Measurements from ENCODE around the gene TYK2. TPM values are rescaled to one million over a fixed set of nuclear protein-coding genes. Genes with fewer than 3 reads are reported as not detected.
"Not testable (repeated sequence)": the region's sequence is repeated elsewhere in the genome, so short reads cannot be mapped to it uniquely, and the experiment has no call there.

Gene TYK2
- total and polyA plus RNA-seq, 2 of the 13 experiments (the other 11 are each of a cell fraction or from before 2014, with no cell fraction given) = 38.8 to 60.1 TPM

DNA sequence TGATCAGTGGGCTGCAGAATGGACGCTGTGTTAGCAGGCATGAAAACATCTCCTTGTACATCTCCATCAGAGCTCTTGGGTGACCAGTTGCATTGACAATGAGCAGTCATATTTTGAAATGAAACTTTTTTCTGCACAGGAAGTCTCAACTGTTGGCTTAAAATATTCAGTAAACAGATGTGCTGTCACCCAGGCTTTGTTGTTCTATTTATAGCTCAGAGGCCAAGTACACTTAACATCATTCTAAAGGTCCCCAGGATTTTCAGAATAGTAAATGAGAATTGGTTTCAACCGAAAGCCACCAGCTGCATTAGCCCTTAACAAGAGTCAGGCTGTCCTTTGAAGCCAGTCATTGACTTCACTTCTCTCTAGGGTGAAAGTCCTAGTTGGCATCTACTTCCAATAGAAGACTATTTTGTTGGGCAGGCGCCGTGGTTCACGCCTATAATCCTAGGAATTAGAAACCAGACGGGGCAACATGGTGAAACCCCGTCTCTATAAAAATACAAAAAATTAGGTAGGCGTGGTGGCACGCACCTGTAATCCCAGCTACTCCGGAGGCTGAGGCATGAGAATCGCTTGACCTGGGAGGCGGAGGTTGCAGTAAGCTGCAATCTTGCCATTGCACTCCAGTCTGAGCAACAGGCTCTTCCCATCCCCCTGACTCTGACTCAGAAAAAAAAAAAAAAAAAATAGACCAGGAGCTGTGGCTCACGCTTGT, 32.0 kb upstream of the TYK2 start (continued):
- TF ChIP-seq SRSF9 (IDR thresholded peaks at IDR 0.05; ENCODE audit: borderline replicate concordance, insufficient read depth, low read depth, low read length, poor library complexity, severe bottlenecking) = no peak
- TF ChIP-seq SAP130 (CRISPR knock-in tag; IDR thresholded peaks at IDR 0.05; ENCODE audit: low read depth) = peak; percentile 29; the same call in 1 of the 2 replicates
- TF ChIP-seq ZNF331 (CRISPR knock-in tag; IDR thresholded peaks at IDR 0.05) = no peak
- no peak for TF ChIP-seq ZNF773 (CRISPR knock-in tag; IDR thresholded peaks at IDR 0.05; ENCODE audit: borderline replicate concordance)
- no peak for TF ChIP-seq ZNF451 (CRISPR knock-in tag; IDR thresholded peaks at IDR 0.05)
- TF ChIP-seq TARDBP (CRISPR knock-in tag; IDR thresholded peaks at IDR 0.05) = no peak
- no peak for TF ChIP-seq ZNF556 (CRISPR knock-in tag; IDR thresholded peaks at IDR 0.05; ENCODE audit: borderline replicate concordance)
- no peak for TF ChIP-seq FOSL2 (CRISPR knock-in tag; IDR thresholded peaks at IDR 0.05)

GRCh38 chr19:10411224-10411623, 30.9 kb upstream of the TYK2 start:
- intact Hi-C loops (cut with micrococcal nuclease; ENCODE audit: unreplicated experiment); BruUV-seq (replicated peaks); H3K36me3 ChIP-seq (replicated peaks in 1 of 2; ENCODE audit: control insufficient read depth in 1 of 2, insufficient read depth in 2 of 2, low read length in 2 of 2); H3K9me3 ChIP-seq (ENCODE audit: low read length); POLR2A ChIA-PET; H3K79me2 ChIP-seq (ENCODE audit: insufficient read depth, low read length); H3K4me3 ChIP-seq (replicated peaks in 1 of 3; ENCODE audit: insufficient read depth in 1 of 3, low read depth in 2 of 3, low read length in 3 of 3); H3K4me2 ChIP-seq (ENCODE audit: low read depth, low read length); DNase-seq (ENCODE audit: low spot score); FAIRE-seq; CTCF ChIA-PET (ENCODE audit: low intra/inter-chr PET ratio, low total read pairs); H3K27ac ChIP-seq (ENCODE audit: extremely low read length, insufficient read depth, low read length); H3K9ac ChIP-seq (ENCODE audit: insufficient read depth, low read depth, low read length); ATAC-seq; H4K20me1 ChIP-seq (ENCODE audit: insufficient read depth, low read length); H2AFZ ChIP-seq (ENCODE audit: low read length); in situ Hi-C loops (cut with HindIII; ENCODE audit: extremely low pct_ligation_motif_present, low pct_unique_long_range_greater_than_20kb): not testable (repeated sequence)
- H3K27me3 ChIP-seq (ENCODE audit: control insufficient read depth in 1 of 2, insufficient read depth in 2 of 2, low read length in 2 of 2) = peaks cover 4 to 27% of the 10 kb centered on the region in 2 experiments; a peak in 4 of 5 replicates
- peaks cover 16% of the 10 kb centered on the region for H3K4me1 ChIP-seq (ENCODE audit: insufficient read depth, low read length)
- WGBS (ENCODE audit: low lambda C conversion rate) = 14% methylated on average over 4 of the region's 5 CpGs
